GM21825 (cell line): ENCODE measurements around the gene TMEM106C.

Experiments
- ATAC-seq: cut with Tn5 transposase; IDR thresholded peaks from one replicate; pipeline ENCODE4 v1.9.1; 2021; ENCODE audit warnings: mild to moderate bottlenecking, moderate library complexity; ENCODE audit not compliant: unreplicated experiment

The TMEM106C gene

GRCh38 chr12:48013287-48013686, 49.9 kb downstream of the TMEM106C start:
- ATAC-seq, result no peak

- ATAC-seq, result no peak
Measured at GRCh38 chr12:48015129-48015528, 51.7 kb downstream of the TMEM106C start.

GRCh38 chr12:48015954-48016353, 52.6 kb downstream of the TMEM106C start:
- ATAC-seq, result no peak

- ATAC-seq, result no peak
Measured at GRCh38 chr12:48016373-48017020, 53.1 kb downstream of the TMEM106C start.

- ATAC-seq, result no peak
Measured at GRCh38 chr12:48017496-48017895, 54.1 kb downstream of the TMEM106C start.

- no peak for ATAC-seq
Measured at GRCh38 chr12:48017921-48018617, 54.7 kb downstream of the TMEM106C start.
